Islet precursor cell (in vitro differentiated cells): ENCODE data around the gene PPIC.
A peak's percentile ranks its signal among the peaks of the same experiment; 100 is the strongest.
"Not testable (repeated sequence)": the region's sequence is repeated elsewhere in the genome, so short reads cannot be mapped to it uniquely, and the experiment has no call there.

Source experiments
- DNase-seq: peaks from one replicate; pipeline ENCODE4 v3.0.0-alpha.2; 2018

PPIC gene

DNA sequence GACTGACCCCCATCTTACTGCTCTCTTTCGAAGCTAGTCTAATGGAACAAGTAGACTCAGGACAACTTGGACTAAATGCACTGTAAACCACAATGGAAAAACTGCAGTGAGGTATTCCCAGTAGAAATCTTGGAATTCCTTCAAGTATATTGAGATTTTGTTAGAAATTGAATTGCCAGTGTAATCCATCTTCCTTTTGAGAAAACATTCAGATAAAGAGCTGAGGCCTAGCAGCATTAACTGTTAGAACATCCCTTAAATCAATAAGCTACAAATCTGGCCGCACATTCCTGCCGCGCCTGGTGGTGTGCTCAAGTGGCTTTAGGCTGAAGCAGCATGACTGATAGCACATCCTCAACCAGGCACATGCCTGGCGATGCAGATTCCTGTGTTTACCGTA, 29.3 kb downstream of the PPIC start:
- no peak for DNase-seq

DNA sequence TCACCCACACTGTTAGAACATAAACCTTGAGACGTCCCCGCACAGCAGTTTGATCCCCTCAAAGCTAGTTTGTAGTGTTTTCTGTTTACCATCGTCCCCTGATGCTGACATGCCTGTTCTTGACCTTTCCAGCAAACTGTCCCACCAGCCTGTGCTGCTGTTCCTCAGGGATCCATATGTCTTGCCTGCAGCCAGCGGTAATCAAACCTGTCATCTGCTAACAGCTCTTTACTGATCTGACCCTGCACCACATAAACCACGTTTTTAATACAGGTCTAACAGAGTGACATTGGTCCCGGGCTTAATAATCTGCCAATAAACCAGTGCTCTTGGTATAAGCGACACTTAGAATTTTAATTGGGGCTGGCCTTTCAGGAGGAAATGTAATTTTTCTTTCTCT, 34.7 kb downstream of the PPIC start:
- DNase-seq = no peak

GRCh38 chr5:123000731-123001130, 35.8 kb downstream of the PPIC start:
- DNase-seq = no peak

DNA sequence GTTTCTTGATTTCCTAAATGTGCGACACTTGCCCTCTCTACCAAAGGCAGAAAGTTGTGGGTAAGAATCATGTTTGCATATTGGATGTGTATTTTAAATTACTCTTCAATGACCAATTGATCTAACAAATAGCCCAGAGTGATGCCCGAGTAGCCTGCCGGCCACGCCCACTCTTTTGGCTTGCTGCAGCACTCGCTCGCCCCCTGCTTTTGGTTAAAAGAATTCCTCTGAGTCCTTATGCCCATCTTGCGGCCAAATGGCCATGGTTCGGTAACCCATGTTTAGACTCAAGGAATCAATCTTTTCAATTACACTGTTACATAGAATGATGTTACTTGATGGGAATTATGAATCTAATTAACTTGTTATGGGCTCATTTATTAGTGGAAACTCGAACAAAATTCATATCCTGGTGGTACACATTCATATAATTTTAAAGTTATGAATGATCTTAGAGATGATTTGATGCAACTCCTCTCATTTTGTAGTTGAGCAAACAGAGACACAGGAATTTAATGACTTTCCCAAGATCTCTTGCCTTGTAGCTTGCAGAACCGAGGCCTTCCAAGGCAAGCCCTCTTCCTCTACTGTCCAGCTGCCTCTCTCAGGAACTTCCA, 36.5 kb downstream of the PPIC start:
- peak; percentile 81 for DNase-seq

GRCh38 chr5:122997294-122997693, 39.2 kb downstream of the PPIC start:
- no peak for DNase-seq

DNA sequence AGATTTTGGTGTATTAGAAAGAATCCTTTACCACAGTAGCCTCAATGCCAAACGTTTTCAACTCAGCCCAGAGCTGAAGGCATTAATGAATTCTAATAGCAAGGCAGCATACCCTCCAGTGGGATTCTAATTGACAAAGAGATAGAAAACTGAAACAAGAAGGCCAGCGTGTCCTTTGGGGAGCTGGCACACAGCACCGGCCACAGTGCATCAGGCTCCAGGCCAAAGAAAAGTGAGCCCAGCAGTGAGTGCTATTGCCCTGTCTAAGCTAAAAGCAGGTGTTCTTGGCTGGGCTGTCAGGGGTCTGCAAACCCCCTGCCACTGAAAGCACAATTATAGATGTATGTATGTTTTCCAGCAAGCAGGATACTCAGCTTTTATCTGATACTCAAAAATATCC, 40.4 kb downstream of the PPIC start:
- DNase-seq = no peak

DNA sequence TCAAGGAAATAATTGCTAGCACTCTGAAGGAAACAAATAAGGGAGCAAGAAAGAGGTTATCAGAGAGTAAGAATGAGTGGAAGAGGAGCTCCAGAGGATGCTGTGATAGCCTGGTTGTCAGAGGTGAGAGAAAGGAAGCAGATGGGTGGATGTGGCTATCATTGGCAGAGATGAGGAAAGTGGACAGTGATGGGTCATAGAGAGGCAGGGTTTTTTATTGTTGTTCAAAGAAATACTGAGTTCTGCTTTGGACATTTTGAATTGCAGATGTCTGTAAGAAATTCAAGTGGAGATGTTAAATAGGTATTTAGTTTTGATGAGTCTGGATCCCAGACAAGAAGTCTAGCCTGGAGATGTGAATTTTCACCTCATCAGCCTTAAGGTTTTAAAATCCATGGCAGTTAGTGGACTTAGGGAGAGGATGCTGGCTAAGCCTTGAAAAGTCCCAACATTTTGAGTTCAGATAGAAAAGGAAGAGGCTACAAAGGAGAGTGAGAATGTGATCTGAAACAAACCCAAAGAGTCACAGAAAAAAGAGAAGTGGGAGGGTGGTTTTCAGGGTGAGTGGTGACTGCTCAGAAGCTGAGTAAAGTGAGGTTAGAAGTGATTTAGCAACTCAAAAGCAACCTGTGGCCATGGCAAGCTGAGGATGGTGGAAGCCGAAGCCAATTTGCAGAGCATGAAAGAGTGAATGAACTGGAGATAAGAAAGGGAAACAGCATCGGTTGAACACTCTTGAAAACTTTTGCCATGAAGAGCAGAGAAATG, 50.4 kb downstream of the PPIC start:
- no peak for DNase-seq

DNA sequence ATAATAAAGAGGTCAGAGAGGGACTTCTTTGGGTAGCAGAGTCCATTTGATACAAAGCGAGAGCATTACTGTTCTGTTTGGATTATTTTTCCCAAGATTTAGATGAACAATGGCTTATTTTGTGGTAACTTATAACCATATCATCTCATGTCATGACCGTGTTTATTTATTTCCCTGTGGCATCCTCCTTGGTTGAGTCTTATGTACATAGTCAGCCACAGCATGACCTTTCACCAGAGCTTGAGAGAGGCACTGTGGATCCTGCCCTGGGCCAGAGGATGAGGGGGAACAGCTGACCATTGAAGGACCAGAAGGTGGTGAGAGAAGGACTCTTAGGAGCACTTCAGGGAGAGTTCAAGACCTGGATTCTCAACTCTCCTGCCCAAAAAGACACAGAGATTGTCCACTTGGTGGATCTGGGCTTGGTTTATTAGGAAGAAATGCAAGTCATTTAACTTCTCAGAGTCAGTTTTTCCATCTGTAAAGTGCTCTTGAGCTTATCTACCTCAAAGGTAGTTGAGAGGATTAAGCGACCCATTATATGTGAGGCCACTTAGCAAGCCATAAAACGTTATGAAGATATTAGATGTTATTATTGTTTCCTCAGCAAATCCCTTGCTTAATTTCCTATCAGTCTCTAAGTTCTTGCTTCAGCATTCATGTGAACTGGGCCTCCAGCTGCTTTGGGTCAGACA, 51.4 kb downstream of the PPIC start:
- no peak for DNase-seq

GRCh38 chr5:122984425-122984824, 52.1 kb downstream of the PPIC start:
- DNase-seq = no peak

- no peak for DNase-seq
These were observed 54.1 kb downstream of the PPIC start for GRCh38 chr5:122982376-122982775.

DNA sequence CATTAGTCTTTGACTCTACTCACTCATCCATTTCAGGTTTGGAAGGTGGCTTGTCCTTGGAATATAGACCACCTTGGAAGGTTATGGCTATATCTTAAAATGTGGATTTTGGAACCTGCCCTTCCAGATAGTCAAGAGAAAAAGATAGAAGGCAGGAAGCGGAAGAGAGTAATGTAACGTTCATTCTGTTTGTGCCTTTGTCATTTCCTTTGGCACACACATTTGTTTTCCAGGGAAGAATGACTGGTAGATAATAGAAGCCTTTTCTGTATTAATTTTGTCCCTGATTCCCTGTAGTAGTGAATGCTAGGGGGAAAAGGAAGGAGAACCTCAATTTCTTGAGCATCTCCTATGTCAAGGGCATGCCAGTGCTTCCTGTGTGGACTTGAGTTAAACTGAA, 54.7 kb downstream of the PPIC start:
- no peak for DNase-seq

DNA sequence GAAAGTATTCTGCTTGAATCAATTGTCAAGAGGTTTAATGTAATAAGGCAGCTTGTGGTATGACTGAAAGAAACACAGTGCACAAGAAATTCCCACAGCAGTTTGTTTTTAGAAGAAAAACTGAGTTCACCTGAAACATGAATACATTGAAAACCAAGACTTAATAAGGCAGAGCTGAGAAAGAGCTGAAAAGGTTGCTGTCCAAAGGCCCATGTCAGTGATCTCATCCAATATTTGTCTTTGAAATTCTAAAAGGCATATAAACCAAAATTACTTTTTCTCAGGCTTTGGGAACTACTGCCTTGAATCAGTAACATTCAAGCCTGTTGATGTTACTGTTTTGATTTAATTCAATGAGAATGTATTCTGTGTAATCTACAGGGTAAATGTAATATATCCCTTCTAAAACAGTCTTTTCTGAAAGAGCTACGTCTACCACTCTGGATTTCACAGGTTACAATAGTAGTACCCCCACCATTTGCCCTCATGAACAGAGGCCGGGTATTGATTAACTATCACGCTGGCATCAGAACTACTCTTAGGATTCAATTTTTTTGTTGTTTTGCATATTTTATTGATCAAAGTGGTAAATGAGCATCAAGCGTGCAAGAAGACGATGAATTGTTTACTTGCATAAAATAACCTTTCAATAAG, 57.8 kb downstream of the PPIC start:
- no peak for DNase-seq

GRCh38 chr5:122978068-122978467, 58.5 kb downstream of the PPIC start:
- DNase-seq = no peak

GRCh38 chr5:122977319-122977718, 59.2 kb downstream of the PPIC start:
- DNase-seq = no peak

GRCh38 chr5:122974251-122974650, 62.3 kb downstream of the PPIC start:
- DNase-seq = not testable (repeated sequence)

DNA sequence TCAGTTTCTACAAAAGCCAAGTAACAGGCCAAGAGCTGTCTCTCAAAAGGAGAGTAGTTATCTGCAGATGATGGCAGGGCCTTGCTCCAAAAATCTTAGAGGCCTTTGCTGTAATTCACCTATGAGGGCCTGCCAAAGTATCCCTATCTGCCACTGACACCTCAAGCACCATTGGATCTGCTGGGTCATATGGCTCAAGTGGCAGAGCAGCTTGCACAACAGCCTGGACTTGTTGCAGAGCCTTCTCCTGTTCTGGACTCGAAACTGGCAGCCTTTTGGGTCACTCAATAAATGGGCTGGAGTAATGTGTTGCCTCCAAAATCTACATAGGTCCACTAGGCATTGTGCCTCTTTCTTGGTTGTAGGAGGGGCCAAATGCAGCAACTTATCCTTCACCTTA, 62.8 kb downstream of the PPIC start:
- not testable (repeated sequence) for DNase-seq
